K562 (cell line): ENCODE results near the gene ZSCAN12. TPM values are rescaled to one million over a fixed set of nuclear protein-coding genes. Genes with fewer than 3 reads are reported as not detected.

ENCODE experiments used
- ASH1L ChIP-seq: fragments of 450-650 bp; IDR thresholded peaks from 2 replicates; pipeline ENCODE4 v1.6.1; 2018; ENCODE audit warnings: borderline replicate concordance, mild to moderate bottlenecking, low read depth; ENCODE audit not compliant: partially characterized antibody
- ATF1 ChIP-seq, 2 experiments: fragments of 450-650 bp in 1 of 2; IDR thresholded peaks; 2 replicates each; pipeline ENCODE4 v1.6.1; 2016; ENCODE audit warnings: missing compliant biosample characterization in 1 of 2, missing genetic modification characterization in 1 of 2
- DLX4 ChIP-seq: fragments of 250-450 bp; sonication (Bioruptor Pico); IDR thresholded peaks from 2 replicates; pipeline ENCODE4 v1.6.1; 2021; ENCODE audit warnings: mild to moderate bottlenecking
- ERF ChIP-seq: fragments of 450-650 bp; formaldehyde crosslinking; IDR thresholded peaks from 2 replicates; pipeline ENCODE4 v1.4.0; 2020; ENCODE audit warnings: mild to moderate bottlenecking, mixed read lengths
- FOXM1 ChIP-seq, 2 experiments: fragments of 450-650 bp in 1 of 2; sonication (generic) in 1 of 2; formaldehyde crosslinking in 1 of 2; IDR thresholded peaks; 2 replicates each; pipeline versions ENCODE4 v1.6.1 to v1.9.0; 2017 to 2022; ENCODE audit warnings: low read depth in 2 of 2, mild to moderate bottlenecking in 2 of 2, missing genetic modification reagents in 1 of 2, moderate library complexity in 1 of 2
- HCFC1 ChIP-seq: IDR thresholded peaks from 2 replicates; pipeline ENCODE4 v1.6.1; 2012; ENCODE audit warnings: low read depth, low read length, improper control_type of control experiment
- JUN ChIP-seq, 2 experiments: sonication (generic) in 1 of 2; formaldehyde crosslinking in 1 of 2; IDR thresholded peaks; 2 replicates each; pipeline versions ENCODE4 v1.6.1 to v1.8.0; 2012 to 2022; ENCODE audit warnings: borderline replicate concordance in 2 of 2, mild to moderate bottlenecking in 2 of 2, improper control_type of control experiment in 1 of 2, low read depth in 1 of 2, low read length in 1 of 2, missing genetic modification reagents in 1 of 2
- MAFK ChIP-seq: IDR thresholded peaks from 2 replicates; pipeline ENCODE4 v1.6.1; 2011; ENCODE audit warnings: low read length, improper control_type of control experiment
- MBD2 ChIP-seq: sonication (generic); IDR thresholded peaks from 2 replicates; pipeline ENCODE4 v1.6.1; 2016; ENCODE audit warnings: low read depth, borderline replicate concordance
- MLLT1 ChIP-seq, 2 experiments: fragments of 450-650 bp; IDR thresholded peaks; 2 replicates each; pipeline ENCODE4 v1.6.1; 2016
- NFXL1 ChIP-seq: fragments of 450-650 bp; formaldehyde crosslinking; IDR thresholded peaks from 2 replicates; pipeline ENCODE4 v1.4.0; 2021; ENCODE audit warnings: mild to moderate bottlenecking
- NR2C2 ChIP-seq, 2 experiments: fragments of 200-800 bp in 1 of 2; sonication (Bioruptor generic) in 1 of 2; sonication (generic) in 1 of 2; formaldehyde crosslinking in 1 of 2; IDR thresholded peaks; 2 replicates each; pipeline versions ENCODE4 v1.6.1 to v1.8.0; 2016 to 2022; ENCODE audit warnings: mild to moderate bottlenecking in 1 of 2, missing compliant biosample characterization in 1 of 2, missing genetic modification characterization in 1 of 2, missing genetic modification reagents in 1 of 2
- NRF1 ChIP-seq, 2 experiments: fragments of 450-650 bp; IDR thresholded peaks in 1 of 2; conservative IDR thresholded peaks in 1 of 2; 2 replicates each; pipeline ENCODE4 v1.6.1; 2014; ENCODE audit warnings: mild to moderate bottlenecking in 2 of 2
- POLR2A ChIP-seq: fragments of 450-650 bp; conservative IDR thresholded peaks from 2 replicates; pipeline ENCODE4 v1.6.1; 2016
- POLR2H ChIP-seq: IDR thresholded peaks from 2 replicates; pipeline ENCODE4 v1.6.1; 2016; ENCODE audit warnings: missing genetic modification characterization, low read depth, mild to moderate bottlenecking, control low read depth, missing compliant biosample characterization, moderate library complexity
- PREB ChIP-seq: sonication (generic); formaldehyde crosslinking; IDR thresholded peaks from 2 replicates; pipeline ENCODE4 v1.8.1; 2023; ENCODE audit warnings: mild to moderate bottlenecking, missing genetic modification reagents
- SOX6 ChIP-seq: fragments of 450-650 bp; IDR thresholded peaks from 2 replicates; pipeline ENCODE4 v1.6.1; 2014; ENCODE audit warnings: mild to moderate bottlenecking
- TAF15 ChIP-seq: fragments of 200-400 bp; formaldehyde crosslinking; IDR thresholded peaks from 2 replicates; pipeline ENCODE4 v1.6.1; 2017; ENCODE audit warnings: mild to moderate bottlenecking, low read depth, low read length, moderate library complexity
- TAF9B ChIP-seq: fragments of 450-650 bp; IDR thresholded peaks from 2 replicates; pipeline ENCODE4 v1.6.1; 2018; ENCODE audit warnings: mild to moderate bottlenecking; ENCODE audit not compliant: partially characterized antibody
- TGIF2 ChIP-seq: sonication (generic); formaldehyde crosslinking; IDR thresholded peaks from 2 replicates; pipeline ENCODE4 v1.8.1; 2022; ENCODE audit warnings: mild to moderate bottlenecking, missing genetic modification reagents, moderate library complexity
- ZNF146 ChIP-seq: IDR thresholded peaks from one replicate; pipeline ENCODE4 v1.6.1; 2018; ENCODE audit warnings: missing compliant biosample characterization; ENCODE audit not compliant: unreplicated experiment
- ZNF174 ChIP-seq: fragments of 250-450 bp; sonication (Bioruptor Pico); IDR thresholded peaks from 2 replicates; pipeline ENCODE4 v1.4.0; 2020; ENCODE audit warnings: mild to moderate bottlenecking
- ZNF655 ChIP-seq: fragments of 250-450 bp; sonication (Bioruptor Pico); IDR thresholded peaks from 2 replicates; pipeline ENCODE4 v1.5.0; 2021
- polyA plus RNA-seq, 8 experiments: library from polyadenylated mRNA; depleted of rRNA in 4 of 8; stranded (reverse) in 5 of 8; unstranded in 3 of 8; fragments of >200 nt; fragmentation: Nextera tagmentation in 2 of 8; fragmentation: Illumina TruSeq in 1 of 8; extraction: Ambion mirVana in 2 of 8; extraction: Trizol in 1 of 8; gene quantifications; 2 replicates each; pipeline versions ENCODE4 v1.2.1 to v1.2.3, GENCODE V29; 2011 to 2014; ENCODE audit warnings: inconsistent platforms in 1 of 8, missing spikeins in 1 of 8
- total RNA-seq, 7 experiments: library from RNA; depleted of rRNA in 6 of 7; stranded (reverse); fragments of >200 nt in 6 of 7; fragmentation: Illumina TruSeq in 2 of 7; extraction: Trizol in 2 of 7; gene quantifications; 2 replicates each; pipeline versions ENCODE4 v1.2.1 to v1.2.3, GENCODE V29; 2011 to 2021; ENCODE audit warnings: low replicate concordance in 1 of 7

The ZSCAN12 gene
- total and polyA plus RNA-seq, 9 of the 15 experiments (the other 6 are each of a cell fraction or from before 2014, with no cell fraction given) = 2.5 to 19.6 (median 12.5) TPM

GRCh38 chr6:28335564-28336283 is 63.8 kb downstream of the ZSCAN12 start, which contains the start of gene ZSCAN31 (continued):
- TF ChIP-seq HCFC1 = peak; percentile 19; the same call in 1 of the 2 replicates
- TF ChIP-seq MAFK = peak; percentile 1; the same call in 1 of the 2 replicates
- TF ChIP-seq ZNF174 (CRISPR knock-in tag) = no peak
- 0 out of 2 replicates have a peak, but pooled peaks have one; percentile 14 for TF ChIP-seq NFXL1
- TF ChIP-seq ATF1 (CRISPR knock-in tag; IDR thresholded peaks at IDR 0.05) = no peak
- peak; percentile 84 for TF ChIP-seq ATF1 (tag; IDR thresholded peaks at IDR 0.05)
- TF ChIP-seq POLR2H (tag) = peak; percentile 98
- TF ChIP-seq DLX4 (CRISPR knock-in tag) = no peak
- no peak for TF ChIP-seq ZNF655 (CRISPR knock-in tag)
- peak; percentile 24 for TF ChIP-seq ERF (CRISPR knock-in tag)
- TF ChIP-seq TGIF2 (CRISPR knock-in tag) = peak; percentile 78; the same call in 1 of the 2 replicates
- peak; percentile 99 for TF ChIP-seq POLR2A
- TF ChIP-seq TAF9B = peak; percentile 82
- TF ChIP-seq NR2C2 (CRISPR knock-in tag; IDR thresholded peaks at IDR 0.05) = no peak; the same call in 1 of the 2 replicates
- peak; percentile 67; the same call in 1 of the 2 replicates for TF ChIP-seq NR2C2 (tag; IDR thresholded peaks at IDR 0.05)
- peak; percentile 97 for TF ChIP-seq SOX6
- TF ChIP-seq PREB (CRISPR knock-in tag) = 0 out of 2 replicates have a peak, but pooled peaks have one; percentile 92
- no peak for TF ChIP-seq TAF15
- TF ChIP-seq MLLT1 (IDR thresholded peaks at IDR 0.05) = peak; percentile 85 to 90; a peak in 2 of 4 replicates
- TF ChIP-seq MBD2 = peak; percentile 58; the same call in 1 of the 2 replicates
- TF ChIP-seq NRF1 (conservative IDR thresholded peaks at IDR 0.05 in 1 of 2, IDR thresholded peaks at IDR 0.05 in 1 of 2) = peak; percentile 94 to 95
- peak; percentile 9; the same call in 1 of the 2 replicates for TF ChIP-seq FOXM1 (IDR thresholded peaks at IDR 0.05; ENCODE audit: low read depth)
- 0 out of 2 replicates have a peak, but pooled peaks have one; percentile 20 for TF ChIP-seq FOXM1 (CRISPR knock-in tag; IDR thresholded peaks at IDR 0.05; ENCODE audit: low read depth)
- no peak for TF ChIP-seq ZNF146
- TF ChIP-seq JUN (IDR thresholded peaks at IDR 0.05; ENCODE audit: borderline replicate concordance, low read depth, low read length) = peak; percentile 85
- TF ChIP-seq JUN (CRISPR knock-in tag; IDR thresholded peaks at IDR 0.05; ENCODE audit: borderline replicate concordance) = no peak; the same call in 1 of the 2 replicates
- TF ChIP-seq ASH1L = peak; percentile 77
